ENCODE data around the gene GALNT16. TPM values are rescaled to one million over a fixed set of nuclear protein-coding genes. Genes with fewer than 3 reads are reported as not detected.

Gene GALNT16
- total RNA-seq, 1 donor from 2014 or later = 12.4 TPM

DNA sequence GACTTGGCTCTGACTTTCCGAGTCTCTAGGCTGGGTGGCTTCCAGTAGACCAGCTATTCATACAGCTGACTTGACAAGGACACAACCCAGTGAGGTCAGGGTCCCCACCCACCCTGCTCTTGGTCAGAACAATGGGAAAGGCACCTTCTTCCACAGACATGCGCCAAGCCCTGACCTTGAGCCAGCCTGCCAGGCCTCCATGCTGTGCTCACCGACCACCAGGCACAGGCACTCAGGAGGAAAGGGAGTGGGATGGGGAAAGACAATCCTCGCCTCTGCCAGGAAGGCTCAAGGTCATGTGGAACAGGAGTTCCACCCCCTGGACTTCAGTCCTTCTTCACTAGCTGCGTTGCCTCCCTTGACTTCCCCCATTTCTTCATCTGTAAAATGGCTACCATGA is 31.4 kb downstream of the GALNT16 start:
- peak; percentile 47 for DNase-seq (ENCODE audit: extremely low spot score, unreplicated experiment)
- no peaks in the 10 kb centered on the region for H3K36me3 Mint-ChIP-seq

DNA sequence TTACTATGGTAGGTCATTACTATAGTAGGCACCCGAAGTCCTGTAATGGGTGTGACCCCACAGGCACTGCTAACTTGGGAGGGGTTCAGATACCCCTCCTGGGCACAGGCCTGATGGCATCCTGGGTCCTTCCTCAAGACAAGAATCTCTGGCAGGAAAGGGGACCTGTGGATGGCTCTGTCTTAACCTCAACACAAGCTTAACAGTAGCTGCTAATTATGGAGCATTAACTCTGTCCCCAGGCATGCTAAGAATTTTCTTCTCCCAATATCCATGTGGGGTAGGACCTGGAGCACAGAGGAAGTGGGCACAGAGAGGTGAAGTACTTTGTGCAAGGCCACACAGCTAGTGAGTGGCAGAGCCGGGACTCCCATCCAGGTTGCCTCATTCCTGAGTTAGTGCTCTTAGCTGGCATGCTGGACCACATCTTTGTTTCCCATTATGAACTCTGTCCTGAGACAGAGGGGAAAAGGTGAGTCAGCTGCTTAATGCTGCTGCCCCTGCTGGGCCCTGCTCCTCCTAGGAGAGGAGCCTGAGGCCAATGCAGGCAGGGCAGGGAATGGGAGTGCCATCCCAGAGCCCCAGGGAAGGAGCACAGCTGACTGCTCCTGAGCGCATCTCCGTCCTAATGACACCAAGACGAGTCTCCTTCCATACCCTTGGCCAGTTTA is 32.1 kb downstream of the GALNT16 start:
- H3K27ac Mint-ChIP-seq = no peak overlapping the region
- no peaks in the 10 kb centered on the region for H3K27me3 Mint-ChIP-seq
- H3K4me3 Mint-ChIP-seq = no peak overlapping the region
- no peaks in the 10 kb centered on the region for H3K9me3 Mint-ChIP-seq
- TF ChIP-seq, protein P1, sequence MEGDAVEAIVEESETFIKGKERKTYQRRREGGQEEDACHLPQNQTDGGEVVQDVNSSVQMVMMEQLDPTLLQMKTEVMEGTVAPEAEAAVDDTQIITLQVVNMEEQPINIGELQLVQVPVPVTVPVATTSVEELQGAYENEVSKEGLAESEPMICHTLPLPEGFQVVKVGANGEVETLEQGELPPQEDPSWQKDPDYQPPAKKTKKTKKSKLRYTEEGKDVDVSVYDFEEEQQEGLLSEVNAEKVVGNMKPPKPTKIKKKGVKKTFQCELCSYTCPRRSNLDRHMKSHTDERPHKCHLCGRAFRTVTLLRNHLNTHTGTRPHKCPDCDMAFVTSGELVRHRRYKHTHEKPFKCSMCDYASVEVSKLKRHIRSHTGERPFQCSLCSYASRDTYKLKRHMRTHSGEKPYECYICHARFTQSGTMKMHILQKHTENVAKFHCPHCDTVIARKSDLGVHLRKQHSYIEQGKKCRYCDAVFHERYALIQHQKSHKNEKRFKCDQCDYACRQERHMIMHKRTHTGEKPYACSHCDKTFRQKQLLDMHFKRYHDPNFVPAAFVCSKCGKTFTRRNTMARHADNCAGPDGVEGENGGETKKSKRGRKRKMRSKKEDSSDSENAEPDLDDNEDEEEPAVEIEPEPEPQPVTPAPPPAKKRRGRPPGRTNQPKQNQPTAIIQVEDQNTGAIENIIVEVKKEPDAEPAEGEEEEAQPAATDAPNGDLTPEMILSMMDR (conservative IDR thresholded peaks at IDR 0.05) = no peak
- DNase-seq (ENCODE audit: extremely low spot score, unreplicated experiment) = peak; percentile 45
- no peaks in the 10 kb centered on the region for H3K36me3 Mint-ChIP-seq
- peaks cover 34% of the 10 kb centered on the region for H3K4me1 Mint-ChIP-seq (ENCODE audit: unreplicated experiment)

More for the DNA sequence above, 31.4 kb downstream of the GALNT16 start:
- Mint-ChIP-seq H3K9me3 (no peaks in the 10 kb centered on the region), H3K4me1 (ENCODE audit: unreplicated experiment) (peaks cover 36% of the 10 kb centered on the region), H3K27me3 (no peaks in the 10 kb centered on the region), H3K4me3 (no peak overlapping the region), H3K27ac (no peak overlapping the region)
- TF ChIP-seq, protein P1 (conservative IDR thresholded peaks at IDR 0.05) = no peak

DNA sequence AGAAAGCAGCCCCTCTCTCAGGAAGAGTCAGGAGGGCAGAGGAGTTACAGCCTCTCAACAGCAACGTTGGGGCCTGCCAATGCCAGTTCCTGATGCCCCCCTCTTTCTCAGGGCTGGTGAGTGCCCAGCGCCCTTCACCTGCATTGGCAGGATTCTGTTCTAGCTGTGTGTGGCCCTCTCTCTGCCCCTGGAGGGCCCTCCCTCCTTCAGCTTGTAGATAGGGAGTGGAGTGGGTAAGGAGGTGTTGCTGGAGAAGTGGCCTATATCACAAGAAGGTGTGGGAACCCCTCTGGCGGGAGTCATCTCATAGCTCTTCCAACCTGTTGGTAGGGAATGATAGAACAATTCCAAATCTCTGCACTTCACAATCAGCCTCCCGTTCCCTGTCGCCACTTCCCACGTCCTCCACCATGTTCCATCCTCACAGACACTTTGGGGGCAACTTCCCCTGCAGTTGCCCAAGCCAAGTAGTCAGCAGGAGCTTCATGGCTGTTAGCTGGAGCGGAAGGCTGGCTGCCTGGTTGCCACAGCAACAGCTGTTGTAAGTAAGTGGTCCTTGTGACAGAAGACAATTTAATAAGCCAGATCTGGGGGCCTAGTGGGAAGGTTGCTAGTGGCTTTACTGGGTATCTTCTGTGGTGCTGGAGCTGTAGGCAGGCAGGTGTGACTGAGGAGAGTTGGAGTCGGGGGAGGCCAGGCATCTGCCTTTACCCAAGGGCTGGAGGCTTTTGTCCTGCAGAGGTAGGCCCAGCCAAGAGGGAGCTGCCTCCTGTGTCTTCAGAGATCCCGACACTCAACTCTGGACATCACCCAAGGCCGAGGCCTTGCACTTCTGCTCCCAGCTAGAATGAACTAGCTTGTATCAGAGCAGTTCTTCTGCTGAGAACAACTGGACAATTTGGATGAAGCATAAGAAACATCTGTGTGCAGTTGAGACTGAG is 38.4 kb downstream of the GALNT16 start:
- DNase-seq (ENCODE audit: extremely low spot score, unreplicated experiment) = peak; percentile 52
- TF ChIP-seq, protein P1 (conservative IDR thresholded peaks at IDR 0.05) = no peak
- H3K4me3 Mint-ChIP-seq = no peak overlapping the region
- no peaks in the 10 kb centered on the region for H3K27me3 Mint-ChIP-seq
- peaks cover 5% of the 10 kb centered on the region for H3K4me1 Mint-ChIP-seq (ENCODE audit: unreplicated experiment)
- no peak overlapping the region for H3K27ac Mint-ChIP-seq
- H3K9me3 Mint-ChIP-seq = no peaks in the 10 kb centered on the region
- no peaks in the 10 kb centered on the region for H3K36me3 Mint-ChIP-seq

DNA sequence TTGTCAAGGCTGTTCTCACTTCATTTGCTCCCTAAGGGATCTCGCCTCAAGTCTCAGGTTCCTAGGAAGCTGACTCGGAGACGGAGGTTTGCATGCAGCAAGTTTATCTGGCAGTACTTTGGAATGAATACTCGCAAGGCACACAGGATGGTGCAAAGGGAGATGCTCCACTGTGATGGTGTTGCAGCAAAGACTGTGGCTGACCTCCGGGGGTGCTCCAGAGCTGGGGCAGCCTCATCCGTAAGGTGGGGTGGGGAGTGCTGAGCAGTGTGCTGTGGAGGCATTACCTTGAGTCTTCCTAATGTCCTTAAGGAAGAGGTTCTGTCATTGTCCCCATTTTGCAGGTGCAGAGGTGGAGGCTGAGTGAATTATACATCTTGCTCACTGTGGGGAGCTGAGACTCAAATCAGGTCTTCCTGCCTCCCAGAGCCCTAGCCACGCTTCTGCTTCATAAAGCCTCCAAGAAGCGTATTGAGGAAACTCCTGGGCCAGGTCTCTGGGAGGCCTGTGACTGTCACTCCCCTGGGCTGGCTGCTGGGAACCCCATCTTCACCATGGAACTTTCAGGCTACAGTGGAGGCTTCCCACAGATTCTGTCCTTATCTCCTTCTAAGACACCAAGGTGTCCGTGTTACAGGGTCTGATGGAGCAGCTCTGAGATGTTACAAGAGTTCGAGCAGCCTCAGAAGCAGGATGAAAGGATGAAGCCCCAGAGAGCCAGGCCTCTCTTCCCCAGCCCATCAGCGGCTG is 39.5 kb downstream of the GALNT16 start:
- Mint-ChIP-seq H3K36me3 (no peaks in the 10 kb centered on the region), H3K27me3 (no peaks in the 10 kb centered on the region), H3K4me3 (no peak overlapping the region), H3K9me3 (no peaks in the 10 kb centered on the region), H3K27ac (no peak overlapping the region), H3K4me1 (ENCODE audit: unreplicated experiment) (peaks cover 5% of the 10 kb centered on the region)
- peak; percentile 49 for DNase-seq (ENCODE audit: extremely low spot score, unreplicated experiment)
- TF ChIP-seq, protein P1 (conservative IDR thresholded peaks at IDR 0.05) = peak; percentile 42

DNA sequence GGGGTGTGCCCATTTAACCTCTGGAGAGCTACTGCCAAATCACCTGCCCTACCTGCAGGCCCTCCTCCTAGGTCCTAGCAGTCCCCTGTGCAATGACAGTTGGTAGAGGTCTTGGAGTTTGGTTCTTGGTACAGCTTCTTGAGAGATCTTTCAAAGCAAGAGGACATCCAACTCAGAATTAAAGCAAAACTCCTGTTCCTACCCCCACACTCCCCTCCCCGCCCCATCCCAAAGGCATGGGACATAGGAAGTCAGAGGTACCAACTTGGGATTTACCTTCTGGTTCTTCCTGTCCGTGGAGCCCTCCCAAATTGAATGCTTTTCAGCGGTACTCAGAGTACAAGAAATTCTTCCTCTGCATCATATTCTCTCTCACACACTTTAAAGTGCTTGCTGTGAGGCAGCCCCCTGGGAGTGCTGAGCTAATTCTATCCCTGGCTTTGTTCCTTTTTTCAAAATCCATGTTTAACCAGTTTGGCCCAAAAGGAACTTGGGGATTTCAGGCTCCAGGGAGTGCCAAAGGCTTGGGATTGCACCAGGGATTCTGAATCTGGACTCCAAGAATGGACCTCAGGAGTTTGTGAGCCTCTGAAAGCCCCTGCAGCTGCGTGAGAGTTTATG is 40.8 kb downstream of the GALNT16 start:
- DNase-seq (ENCODE audit: extremely low spot score, unreplicated experiment) = no peak
- H3K9me3 Mint-ChIP-seq = no peaks in the 10 kb centered on the region
- H3K27ac Mint-ChIP-seq = no peak overlapping the region
- peaks cover 5% of the 10 kb centered on the region for H3K4me1 Mint-ChIP-seq (ENCODE audit: unreplicated experiment)
- no peak overlapping the region for H3K4me3 Mint-ChIP-seq
- no peaks in the 10 kb centered on the region for H3K27me3 Mint-ChIP-seq
- TF ChIP-seq, protein P1 (conservative IDR thresholded peaks at IDR 0.05) = no peak
- H3K36me3 Mint-ChIP-seq = no peaks in the 10 kb centered on the region
